COR-L47 (cell line): ENCODE data around the gene TBX1.
A peak's percentile ranks its signal among the peaks of the same experiment; 100 is the strongest.

Experiments used
- DNase-seq: peaks from one replicate; lab custom pipeline; 2025; lab: John Stamatoyannopoulos, UW

Gene TBX1

GRCh38 chr22:19753996-19754700, 6.4 kb upstream of the TBX1 start:
- no peak for DNase-seq

GRCh38 chr22:19754701-19755144, 5.9 kb upstream of the TBX1 start:
- no peak for DNase-seq

- DNase-seq: no peak
Observed at GRCh38 chr22:19755145-19755710, 5.3 kb upstream of the TBX1 start.

- no peak for DNase-seq
Observed at GRCh38 chr22:19755722-19756287, 4.8 kb upstream of the TBX1 start.

GRCh38 chr22:19756288-19757128, 4.1 kb upstream of the TBX1 start:
- DNase-seq: peak; percentile 39

- no peak for DNase-seq
Observed at GRCh38 chr22:19757140-19757984, 3.2 kb upstream of the TBX1 start.

- DNase-seq: no peak
Observed at GRCh38 chr22:19757985-19758895, 2.3 kb upstream of the TBX1 start.

- no peak for DNase-seq
Observed at GRCh38 chr22:19758896-19759426, 1.6 kb upstream of the TBX1 start.

GRCh38 chr22:19759427-19760057, 1.0 kb upstream of the TBX1 start:
- no peak for DNase-seq

GRCh38 chr22:19760951-19761724, 560 bp downstream of the TBX1 start:
- no peak for DNase-seq

GRCh38 chr22:19761725-19762567, 1.4 kb downstream of the TBX1 start:
- no peak for DNase-seq

- DNase-seq: no peak
Observed at GRCh38 chr22:19762568-19763457, 2.2 kb downstream of the TBX1 start.

GRCh38 chr22:19763458-19764298, 3.1 kb downstream of the TBX1 start:
- no peak for DNase-seq

- DNase-seq: no peak
Observed at GRCh38 chr22:19764299-19764593, 3.7 kb downstream of the TBX1 start.

GRCh38 chr22:19764636-19765476, 4.3 kb downstream of the TBX1 start:
- no peak for DNase-seq
